SK-N-SH (cell line): ENCODE measurements around the gene NDUFB4. TPM values are rescaled to one million over a fixed set of nuclear protein-coding genes. Genes with fewer than 3 reads are reported as not detected.

Experiments
- CTCF ChIA-PET: fragments of 300-600, 350-600 bp; formaldehyde crosslinking; extraction: SDS; loops from one replicate; lab custom pipeline; 2021; lab: Yijun Ruan, JAX
- POLR2A ChIA-PET: fragments of 350-600 bp; sonication (Branson Sonifier 250); formaldehyde crosslinking; extraction: SDS; loops from one replicate; lab custom pipeline; 2020; ENCODE audit warnings: antibody characterized with exemption, inconsistent platforms; lab: Yijun Ruan, JAX
- DNase-seq: peaks from one replicate; pipeline ENCODE4 v3.0.0; 2012
- H2AFZ ChIP-seq: fragments of 200-600 bp; sonication (generic); 2 replicates; pipeline ENCODE4 v1.8.1; 2016; ENCODE audit warnings: antibody characterized with exemption, mild to moderate bottlenecking, low read depth
- H3F3A ChIP-seq: fragments of 200-600 bp; sonication (generic); replicated peaks from 2 replicates; pipeline ENCODE3; 2016; ENCODE audit warnings: antibody characterized with exemption, mild to moderate bottlenecking; ENCODE audit not compliant: insufficient read depth
- H3K27ac ChIP-seq, 2 experiments: fragments of 200-500 bp in 1 of 2; fragments of 200-600 bp in 1 of 2; sonication (Bioruptor generic) in 1 of 2; sonication (generic), shearing (Covaris generic) in 1 of 2; 2 replicates each; pipeline versions ENCODE4 v1.5.1 to v1.6.1; 2014 to 2016; ENCODE audit warnings: low read depth in 2 of 2, inconsistent platforms in 1 of 2, low read length in 1 of 2, mild to moderate bottlenecking in 1 of 2, mixed read lengths in 1 of 2
- H3K27me3 ChIP-seq: fragments of 200-600 bp; sonication (generic), shearing (Covaris generic); 2 replicates; pipeline ENCODE4 v1.6.1; 2016; ENCODE audit warnings: mixed run types; ENCODE audit not compliant: insufficient read depth
- H3K36me3 ChIP-seq, 2 experiments: fragments of 200-500 bp in 1 of 2; fragments of 200-600 bp in 1 of 2; sonication (Bioruptor generic) in 1 of 2; sonication (generic) in 1 of 2; replicated peaks in 1 of 2; 2 replicates each; pipeline versions ENCODE3 to v1.5.1; 2014 to 2016; ENCODE audit warnings: low read length in 1 of 2, mild to moderate bottlenecking in 1 of 2; ENCODE audit not compliant: insufficient read depth in 2 of 2, control insufficient read depth in 1 of 2
- H3K4me1 ChIP-seq, 2 experiments: fragments of 200-500 bp in 1 of 2; fragments of 200-600 bp in 1 of 2; sonication (Bioruptor generic) in 1 of 2; sonication (generic), shearing (Covaris generic) in 1 of 2; 2 replicates each; pipeline versions ENCODE4 v1.5.1 to v1.6.1; 2014 to 2016; ENCODE audit warnings: low read depth in 1 of 2, low read length in 1 of 2, mixed run types in 1 of 2; ENCODE audit not compliant: insufficient read depth in 2 of 2, control insufficient read depth in 1 of 2
- H3K4me2 ChIP-seq: fragments of 200-600 bp; sonication (generic), shearing (Covaris generic); 2 replicates; pipeline ENCODE4 v1.6.1; 2017; ENCODE audit warnings: mixed run types
- H3K4me3 ChIP-seq, 2 experiments: fragments of 200-500 bp in 1 of 2; fragments of 200-600 bp in 1 of 2; sonication (Bioruptor generic) in 1 of 2; sonication (generic), shearing (Covaris generic) in 1 of 2; 2 replicates each; pipeline versions ENCODE4 v1.5.1 to v1.8.1; 2014 to 2016; ENCODE audit warnings: low read depth in 2 of 2, inconsistent platforms in 1 of 2, low read length in 1 of 2, mild to moderate bottlenecking in 1 of 2, mixed read lengths in 1 of 2, moderate library complexity in 1 of 2
- H3K79me2 ChIP-seq: fragments of 200-600 bp; sonication (generic); 2 replicates; pipeline ENCODE4 v1.8.1; 2017; ENCODE audit warnings: mild to moderate bottlenecking; ENCODE audit not compliant: insufficient read depth
- H3K9ac ChIP-seq: fragments of 200-600 bp; sonication (generic); 2 replicates; pipeline ENCODE4 v1.6.1; 2017; ENCODE audit warnings: mixed run types
- H3K9me2 ChIP-seq: fragments of 200-600 bp; sonication (generic); 2 replicates; pipeline ENCODE4 v1.6.1; 2017; ENCODE audit warnings: mixed run types
- H3K9me3 ChIP-seq: fragments of 200-600 bp; sonication (generic); 2 replicates; pipeline ENCODE4 v1.6.1; 2017; ENCODE audit warnings: mixed run types, mild to moderate bottlenecking, moderate library complexity
- H4K20me1 ChIP-seq: fragments of 200-600 bp; sonication (generic); 2 replicates; pipeline ENCODE4 v1.6.1; 2017; ENCODE audit warnings: mild to moderate bottlenecking, mixed run types; ENCODE audit not compliant: insufficient read depth
- FOXJ3 ChIP-seq: sonication (generic); formaldehyde crosslinking; IDR thresholded peaks from 2 replicates; pipeline ENCODE4 v1.5.1; 2020; ENCODE audit warnings: mild to moderate bottlenecking, missing genetic modification reagents
- GABPA ChIP-seq: IDR thresholded peaks from 2 replicates; pipeline ENCODE4 v1.4.0; 2012; ENCODE audit warnings: low read depth, mild to moderate bottlenecking
- JUND ChIP-seq: IDR thresholded peaks from 2 replicates; pipeline ENCODE4 v1.4.0; 2012
- MEF2A ChIP-seq: IDR thresholded peaks from 2 replicates; pipeline ENCODE4 v1.4.0; 2012; ENCODE audit warnings: low read depth, borderline replicate concordance
- NRF1 ChIP-seq: IDR thresholded peaks from 2 replicates; pipeline ENCODE4 v1.6.1; 2012; ENCODE audit warnings: low read depth, mild to moderate bottlenecking, low read length
- SIN3A ChIP-seq: IDR thresholded peaks from 2 replicates; pipeline ENCODE4 v1.6.1; 2012; ENCODE audit warnings: low read depth, mild to moderate bottlenecking, low read length, moderate library complexity, borderline replicate concordance
- TAF1 ChIP-seq: IDR thresholded peaks from 2 replicates; pipeline ENCODE4 v1.6.1; 2012; ENCODE audit warnings: low read depth, mild to moderate bottlenecking, low read length, moderate library complexity, borderline replicate concordance
- YY1 ChIP-seq: IDR thresholded peaks from 2 replicates; pipeline ENCODE4 v1.4.0; 2012; ENCODE audit warnings: low read depth, mild to moderate bottlenecking
- WGBS: methylation state at CpG from one replicate; pipeline ENCODE4 v1.1.6; 2017; ENCODE audit warnings: low lambda C conversion rate; 5-methylcytosine and 5-hydroxymethylcytosine counted together
- polyA plus RNA-seq, 3 experiments: library from polyadenylated mRNA; depleted of rRNA; stranded (reverse); fragments of >200 nt; gene quantifications; 2 replicates each; pipeline ENCODE4 v1.2.3, GENCODE V29; 2012
- TF ChIP-seq, protein P1 (sequence below): IDR thresholded peaks from 2 replicates; pipeline ENCODE4 v1.6.1; 2012; ENCODE audit warnings: mild to moderate bottlenecking, low read depth, low read length, moderate library complexity
- TF ChIP-seq, protein P2 (sequence below): fragments of 200-600 bp; sonication (generic); IDR thresholded peaks from 2 replicates; pipeline ENCODE4 v1.6.1; 2017; ENCODE audit warnings: antibody characterized with exemption, mild to moderate bottlenecking, moderate library complexity
- TF ChIP-seq, protein P3 (sequence below): IDR thresholded peaks from 2 replicates; pipeline ENCODE4 v1.4.0; 2012; ENCODE audit warnings: low read depth, borderline replicate concordance
- TF ChIP-seq, protein P4 (sequence below): IDR thresholded peaks from 2 replicates; pipeline ENCODE4 v1.4.0; 2012; ENCODE audit warnings: low read depth, borderline replicate concordance
- TF ChIP-seq, protein P5 (sequence below): fragments of 150-350 bp; IDR thresholded peaks from 2 replicates; pipeline ENCODE4 v1.6.1; 2016; ENCODE audit warnings: mild to moderate bottlenecking, low read depth, low read length

The NDUFB4 gene
- polyA plus RNA-seq, 1 of the 3 experiments (the other 2 are of a cell fraction): 332 TPM

DNA sequence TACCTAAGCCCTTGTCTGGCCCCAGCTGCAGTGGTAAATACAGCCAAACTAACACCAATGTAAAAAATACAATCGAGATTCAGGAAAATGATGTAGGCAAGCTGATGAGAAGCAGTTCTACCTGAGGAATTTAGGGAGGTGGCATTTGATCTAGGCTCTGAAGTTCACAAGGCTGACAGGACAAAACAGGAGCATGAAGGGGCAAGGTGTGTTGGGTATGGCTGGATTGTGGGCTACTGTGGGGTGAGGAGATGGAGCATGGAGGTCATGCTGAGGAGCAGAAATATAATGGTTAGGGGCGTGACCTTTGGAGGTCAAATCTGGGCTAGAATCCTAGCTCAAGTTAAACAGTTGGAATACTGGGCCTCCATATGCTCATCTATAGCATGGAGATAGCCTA is 6.5 kb downstream of the NDUFB4 start:
- no peaks in the 10 kb centered on the region for H3K9me3 ChIP-seq
- CTCF ChIA-PET: interaction anchor here (4.4 kb wide), 1 partner anchor 42 kb away, joined by 16 read pairs; no protein-coding TSS in a partner anchor
- H3K9me2 ChIP-seq: no peaks in the 10 kb centered on the region
- DNase-seq: no peak
- peaks cover 5% of the 10 kb centered on the region for H3F3A ChIP-seq
- peaks cover 8 to 46% of the 10 kb centered on the region in 2 experiments; a peak in 3 of 4 replicates for H3K4me1 ChIP-seq
- peak overlapping the region in 1 of 2 experiments; percentile 94; a peak in 2 of 4 replicates for H3K27ac ChIP-seq
- WGBS: 100% methylated on average over 2 of the region's 2 CpGs
- H3K9ac ChIP-seq: no peak overlapping the region
- POLR2A ChIA-PET: no interaction called here
- H3K36me3 ChIP-seq: peaks cover 34 to 54% of the 10 kb centered on the region in 2 experiments
- no peak for TF ChIP-seq YY1
- no peak for TF ChIP-seq MEF2A
- TF ChIP-seq, protein P1, sequence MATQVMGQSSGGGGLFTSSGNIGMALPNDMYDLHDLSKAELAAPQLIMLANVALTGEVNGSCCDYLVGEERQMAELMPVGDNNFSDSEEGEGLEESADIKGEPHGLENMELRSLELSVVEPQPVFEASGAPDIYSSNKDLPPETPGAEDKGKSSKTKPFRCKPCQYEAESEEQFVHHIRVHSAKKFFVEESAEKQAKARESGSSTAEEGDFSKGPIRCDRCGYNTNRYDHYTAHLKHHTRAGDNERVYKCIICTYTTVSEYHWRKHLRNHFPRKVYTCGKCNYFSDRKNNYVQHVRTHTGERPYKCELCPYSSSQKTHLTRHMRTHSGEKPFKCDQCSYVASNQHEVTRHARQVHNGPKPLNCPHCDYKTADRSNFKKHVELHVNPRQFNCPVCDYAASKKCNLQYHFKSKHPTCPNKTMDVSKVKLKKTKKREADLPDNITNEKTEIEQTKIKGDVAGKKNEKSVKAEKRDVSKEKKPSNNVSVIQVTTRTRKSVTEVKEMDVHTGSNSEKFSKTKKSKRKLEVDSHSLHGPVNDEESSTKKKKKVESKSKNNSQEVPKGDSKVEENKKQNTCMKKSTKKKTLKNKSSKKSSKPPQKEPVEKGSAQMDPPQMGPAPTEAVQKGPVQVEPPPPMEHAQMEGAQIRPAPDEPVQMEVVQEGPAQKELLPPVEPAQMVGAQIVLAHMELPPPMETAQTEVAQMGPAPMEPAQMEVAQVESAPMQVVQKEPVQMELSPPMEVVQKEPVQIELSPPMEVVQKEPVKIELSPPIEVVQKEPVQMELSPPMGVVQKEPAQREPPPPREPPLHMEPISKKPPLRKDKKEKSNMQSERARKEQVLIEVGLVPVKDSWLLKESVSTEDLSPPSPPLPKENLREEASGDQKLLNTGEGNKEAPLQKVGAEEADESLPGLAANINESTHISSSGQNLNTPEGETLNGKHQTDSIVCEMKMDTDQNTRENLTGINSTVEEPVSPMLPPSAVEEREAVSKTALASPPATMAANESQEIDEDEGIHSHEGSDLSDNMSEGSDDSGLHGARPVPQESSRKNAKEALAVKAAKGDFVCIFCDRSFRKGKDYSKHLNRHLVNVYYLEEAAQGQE: no peak
- no peak for TF ChIP-seq GABPA
- no peak for TF ChIP-seq JUND
- no peak for TF ChIP-seq SIN3A
- TF ChIP-seq, protein P2, sequence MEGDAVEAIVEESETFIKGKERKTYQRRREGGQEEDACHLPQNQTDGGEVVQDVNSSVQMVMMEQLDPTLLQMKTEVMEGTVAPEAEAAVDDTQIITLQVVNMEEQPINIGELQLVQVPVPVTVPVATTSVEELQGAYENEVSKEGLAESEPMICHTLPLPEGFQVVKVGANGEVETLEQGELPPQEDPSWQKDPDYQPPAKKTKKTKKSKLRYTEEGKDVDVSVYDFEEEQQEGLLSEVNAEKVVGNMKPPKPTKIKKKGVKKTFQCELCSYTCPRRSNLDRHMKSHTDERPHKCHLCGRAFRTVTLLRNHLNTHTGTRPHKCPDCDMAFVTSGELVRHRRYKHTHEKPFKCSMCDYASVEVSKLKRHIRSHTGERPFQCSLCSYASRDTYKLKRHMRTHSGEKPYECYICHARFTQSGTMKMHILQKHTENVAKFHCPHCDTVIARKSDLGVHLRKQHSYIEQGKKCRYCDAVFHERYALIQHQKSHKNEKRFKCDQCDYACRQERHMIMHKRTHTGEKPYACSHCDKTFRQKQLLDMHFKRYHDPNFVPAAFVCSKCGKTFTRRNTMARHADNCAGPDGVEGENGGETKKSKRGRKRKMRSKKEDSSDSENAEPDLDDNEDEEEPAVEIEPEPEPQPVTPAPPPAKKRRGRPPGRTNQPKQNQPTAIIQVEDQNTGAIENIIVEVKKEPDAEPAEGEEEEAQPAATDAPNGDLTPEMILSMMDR: no peak
- no peak for TF ChIP-seq FOXJ3 (CRISPR knock-in tag)
- TF ChIP-seq, protein P3, sequence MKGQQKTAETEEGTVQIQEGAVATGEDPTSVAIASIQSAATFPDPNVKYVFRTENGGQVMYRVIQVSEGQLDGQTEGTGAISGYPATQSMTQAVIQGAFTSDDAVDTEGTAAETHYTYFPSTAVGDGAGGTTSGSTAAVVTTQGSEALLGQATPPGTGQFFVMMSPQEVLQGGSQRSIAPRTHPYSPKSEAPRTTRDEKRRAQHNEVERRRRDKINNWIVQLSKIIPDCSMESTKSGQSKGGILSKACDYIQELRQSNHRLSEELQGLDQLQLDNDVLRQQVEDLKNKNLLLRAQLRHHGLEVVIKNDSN: no peak
- TF ChIP-seq, protein P4, sequence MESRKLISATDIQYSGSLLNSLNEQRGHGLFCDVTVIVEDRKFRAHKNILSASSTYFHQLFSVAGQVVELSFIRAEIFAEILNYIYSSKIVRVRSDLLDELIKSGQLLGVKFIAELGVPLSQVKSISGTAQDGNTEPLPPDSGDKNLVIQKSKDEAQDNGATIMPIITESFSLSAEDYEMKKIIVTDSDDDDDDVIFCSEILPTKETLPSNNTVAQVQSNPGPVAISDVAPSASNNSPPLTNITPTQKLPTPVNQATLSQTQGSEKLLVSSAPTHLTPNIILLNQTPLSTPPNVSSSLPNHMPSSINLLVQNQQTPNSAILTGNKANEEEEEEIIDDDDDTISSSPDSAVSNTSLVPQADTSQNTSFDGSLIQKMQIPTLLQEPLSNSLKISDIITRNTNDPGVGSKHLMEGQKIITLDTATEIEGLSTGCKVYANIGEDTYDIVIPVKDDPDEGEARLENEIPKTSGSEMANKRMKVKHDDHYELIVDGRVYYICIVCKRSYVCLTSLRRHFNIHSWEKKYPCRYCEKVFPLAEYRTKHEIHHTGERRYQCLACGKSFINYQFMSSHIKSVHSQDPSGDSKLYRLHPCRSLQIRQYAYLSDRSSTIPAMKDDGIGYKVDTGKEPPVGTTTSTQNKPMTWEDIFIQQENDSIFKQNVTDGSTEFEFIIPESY: no peak
- no peak for TF ChIP-seq NRF1
- TF ChIP-seq, protein P5, sequence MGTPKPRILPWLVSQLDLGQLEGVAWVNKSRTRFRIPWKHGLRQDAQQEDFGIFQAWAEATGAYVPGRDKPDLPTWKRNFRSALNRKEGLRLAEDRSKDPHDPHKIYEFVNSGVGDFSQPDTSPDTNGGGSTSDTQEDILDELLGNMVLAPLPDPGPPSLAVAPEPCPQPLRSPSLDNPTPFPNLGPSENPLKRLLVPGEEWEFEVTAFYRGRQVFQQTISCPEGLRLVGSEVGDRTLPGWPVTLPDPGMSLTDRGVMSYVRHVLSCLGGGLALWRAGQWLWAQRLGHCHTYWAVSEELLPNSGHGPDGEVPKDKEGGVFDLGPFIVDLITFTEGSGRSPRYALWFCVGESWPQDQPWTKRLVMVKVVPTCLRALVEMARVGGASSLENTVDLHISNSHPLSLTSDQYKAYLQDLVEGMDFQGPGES: no peak
- no peak for TF ChIP-seq TAF1
- H2AFZ ChIP-seq: no peak overlapping the region
- H3K4me3 ChIP-seq: no peak overlapping the region
- H4K20me1 ChIP-seq: no peaks in the 10 kb centered on the region
- H3K79me2 ChIP-seq: peaks cover 20% of the 10 kb centered on the region
- no peak overlapping the region for H3K4me2 ChIP-seq
- no peaks in the 10 kb centered on the region for H3K27me3 ChIP-seq
